Measurements from ENCODE around the gene PDXK. TPM values are rescaled to one million over a fixed set of nuclear protein-coding genes. Genes with fewer than 3 reads are reported as not detected.

Gene PDXK
- total and polyA plus RNA-seq, 2 of the 13 experiments (the other 11 are each of a cell fraction or from before 2014, with no cell fraction given): 114 to 184 TPM

DNA sequence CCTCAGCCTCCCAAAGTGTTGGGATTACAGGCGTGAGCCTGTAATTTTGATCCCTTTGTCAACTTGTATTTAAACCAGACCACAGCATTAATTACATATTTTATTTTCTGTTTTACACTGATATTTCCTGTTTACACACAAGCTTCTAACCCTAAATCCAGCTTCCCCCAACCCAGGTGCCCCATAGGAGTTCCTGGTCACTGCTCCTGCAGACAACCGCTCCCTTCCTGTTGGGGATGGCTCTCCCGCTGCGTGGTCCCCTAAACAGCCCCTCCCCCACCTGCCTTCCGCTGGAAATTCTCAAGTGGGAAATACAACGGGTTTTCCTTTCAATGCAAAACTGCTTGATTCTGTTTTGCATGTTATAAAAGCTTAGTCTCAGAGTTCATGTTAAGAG, 53.5 kb downstream of the PDXK start:
- no peak overlapping the region for H3K4me2 ChIP-seq (ENCODE audit: low read depth, low read length)
- H3K4me3 ChIP-seq (replicated peaks in 1 of 3; ENCODE audit: insufficient read depth in 1 of 3, low read depth in 2 of 3, low read length in 3 of 3): no peak overlapping the region
- no peak overlapping the region for H3K9ac ChIP-seq (ENCODE audit: insufficient read depth, low read depth, low read length)
- CTCF ChIA-PET (ENCODE audit: low intra/inter-chr PET ratio, low total read pairs): no interaction called here
- H4K20me1 ChIP-seq (ENCODE audit: insufficient read depth, low read length): no peaks in the 10 kb centered on the region
- H3K79me2 ChIP-seq (ENCODE audit: insufficient read depth, low read length): peaks cover 12% of the 10 kb centered on the region
- H2AFZ ChIP-seq (ENCODE audit: low read length): no peak overlapping the region
- no peaks in the 10 kb centered on the region for H3K9me3 ChIP-seq (ENCODE audit: low read length)
- no peak for TF ChIP-seq IRF2 (CRISPR knock-in tag; IDR thresholded peaks at IDR 0.05)
- no peak for TF ChIP-seq RCOR2 (CRISPR knock-in tag; IDR thresholded peaks at IDR 0.05)
- TF ChIP-seq PRPF4 (IDR thresholded peaks at IDR 0.05; ENCODE audit: low read depth, low read length, poor library complexity, severe bottlenecking): no peak
- no peak for TF ChIP-seq STAT5B (CRISPR knock-in tag; IDR thresholded peaks at IDR 0.05)
- TF ChIP-seq SRSF4 (IDR thresholded peaks at IDR 0.05; ENCODE audit: low read depth, low read length, poor library complexity, severe bottlenecking): no peak
- TF ChIP-seq KLF15 (CRISPR knock-in tag; IDR thresholded peaks at IDR 0.05; ENCODE audit: borderline replicate concordance): no peak
- TF ChIP-seq SNRNP70 (IDR thresholded peaks at IDR 0.05; ENCODE audit: low read depth, low read length): no peak
- TF ChIP-seq ZBTB3 (CRISPR knock-in tag; IDR thresholded peaks at IDR 0.05; ENCODE audit: borderline replicate concordance, low read depth): no peak
- no peak for TF ChIP-seq ZNF143 (CRISPR knock-in tag; IDR thresholded peaks at IDR 0.05)
- TF ChIP-seq ETV5 (CRISPR knock-in tag; IDR thresholded peaks at IDR 0.05; ENCODE audit: borderline replicate concordance): no peak
- no peak for TF ChIP-seq TCF7L2 (IDR thresholded peaks at IDR 0.05; ENCODE audit: low read depth, low read length)
- TF ChIP-seq ZNF230 (CRISPR knock-in tag; IDR thresholded peaks at IDR 0.05): no peak
- no peak for TF ChIP-seq PBX3 (CRISPR knock-in tag; IDR thresholded peaks at IDR 0.05; ENCODE audit: borderline replicate concordance)
- no peak for TF ChIP-seq AGO2 (optimal IDR thresholded peaks at IDR 0.05; ENCODE audit: low read depth, low read length)
- TF ChIP-seq, protein P1, sequence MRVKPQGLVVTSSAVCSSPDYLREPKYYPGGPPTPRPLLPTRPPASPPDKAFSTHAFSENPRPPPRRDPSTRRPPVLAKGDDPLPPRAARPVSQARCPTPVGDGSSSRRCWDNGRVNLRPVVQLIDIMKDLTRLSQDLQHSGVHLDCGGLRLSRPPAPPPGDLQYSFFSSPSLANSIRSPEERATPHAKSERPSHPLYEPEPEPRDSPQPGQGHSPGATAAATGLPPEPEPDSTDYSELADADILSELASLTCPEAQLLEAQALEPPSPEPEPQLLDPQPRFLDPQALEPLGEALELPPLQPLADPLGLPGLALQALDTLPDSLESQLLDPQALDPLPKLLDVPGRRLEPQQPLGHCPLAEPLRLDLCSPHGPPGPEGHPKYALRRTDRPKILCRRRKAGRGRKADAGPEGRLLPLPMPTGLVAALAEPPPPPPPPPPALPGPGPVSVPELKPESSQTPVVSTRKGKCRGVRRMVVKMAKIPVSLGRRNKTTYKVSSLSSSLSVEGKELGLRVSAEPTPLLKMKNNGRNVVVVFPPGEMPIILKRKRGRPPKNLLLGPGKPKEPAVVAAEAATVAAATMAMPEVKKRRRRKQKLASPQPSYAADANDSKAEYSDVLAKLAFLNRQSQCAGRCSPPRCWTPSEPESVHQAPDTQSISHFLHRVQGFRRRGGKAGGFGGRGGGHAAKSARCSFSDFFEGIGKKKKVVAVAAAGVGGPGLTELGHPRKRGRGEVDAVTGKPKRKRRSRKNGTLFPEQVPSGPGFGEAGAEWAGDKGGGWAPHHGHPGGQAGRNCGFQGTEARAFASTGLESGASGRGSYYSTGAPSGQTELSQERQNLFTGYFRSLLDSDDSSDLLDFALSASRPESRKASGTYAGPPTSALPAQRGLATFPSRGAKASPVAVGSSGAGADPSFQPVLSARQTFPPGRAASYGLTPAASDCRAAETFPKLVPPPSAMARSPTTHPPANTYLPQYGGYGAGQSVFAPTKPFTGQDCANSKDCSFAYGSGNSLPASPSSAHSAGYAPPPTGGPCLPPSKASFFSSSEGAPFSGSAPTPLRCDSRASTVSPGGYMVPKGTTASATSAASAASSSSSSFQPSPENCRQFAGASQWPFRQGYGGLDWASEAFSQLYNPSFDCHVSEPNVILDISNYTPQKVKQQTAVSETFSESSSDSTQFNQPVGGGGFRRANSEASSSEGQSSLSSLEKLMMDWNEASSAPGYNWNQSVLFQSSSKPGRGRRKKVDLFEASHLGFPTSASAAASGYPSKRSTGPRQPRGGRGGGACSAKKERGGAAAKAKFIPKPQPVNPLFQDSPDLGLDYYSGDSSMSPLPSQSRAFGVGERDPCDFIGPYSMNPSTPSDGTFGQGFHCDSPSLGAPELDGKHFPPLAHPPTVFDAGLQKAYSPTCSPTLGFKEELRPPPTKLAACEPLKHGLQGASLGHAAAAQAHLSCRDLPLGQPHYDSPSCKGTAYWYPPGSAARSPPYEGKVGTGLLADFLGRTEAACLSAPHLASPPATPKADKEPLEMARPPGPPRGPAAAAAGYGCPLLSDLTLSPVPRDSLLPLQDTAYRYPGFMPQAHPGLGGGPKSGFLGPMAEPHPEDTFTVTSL (CRISPR knock-in tag; IDR thresholded peaks at IDR 0.05; ENCODE audit: borderline replicate concordance): no peak
- intact Hi-C loops (cut with micrococcal nuclease; ENCODE audit: unreplicated experiment) (loop anchor here (10.0 kb wide), 1 partner anchor 68 kb away; no protein-coding TSS in a partner anchor), in situ Hi-C loops (cut with HindIII; ENCODE audit: extremely low pct_ligation_motif_present, low pct_unique_long_range_greater_than_20kb) (no loop called here)
- no TSS peak for BruUV-seq (replicated peaks)
- FAIRE-seq (no peak), DNase-seq (ENCODE audit: low spot score) (no peak), ATAC-seq (no peak)
- 97% methylated on average over 6 of the region's 6 CpGs for WGBS (ENCODE audit: low lambda C conversion rate)
- POLR2A ChIA-PET: interaction anchor here (1.1 to 1.3 kb wide), 2 partner anchors 16 to 44 kb away, joined by 4 read pairs; no protein-coding TSS in a partner anchor
- H3K27ac ChIP-seq (ENCODE audit: extremely low read length, insufficient read depth, low read length): no peak overlapping the region
- peaks cover 43% of the 10 kb centered on the region for H3K4me1 ChIP-seq (ENCODE audit: insufficient read depth, low read length)
- H3K27me3 ChIP-seq (ENCODE audit: control insufficient read depth in 1 of 2, insufficient read depth in 2 of 2, low read length in 2 of 2): no peaks in the 10 kb centered on the region
- H3K36me3 ChIP-seq (replicated peaks in 1 of 2; ENCODE audit: control insufficient read depth in 1 of 2, insufficient read depth in 2 of 2, low read length in 2 of 2): peaks cover 3 to 13% of the 10 kb centered on the region in 2 experiments; a peak in 3 of 5 replicates

Measured in HepG2 (cell line).